ENCODE results near the gene PCBP2. TPM values are rescaled to one million over a fixed set of nuclear protein-coding genes. Genes with fewer than 3 reads are reported as not detected.

The PCBP2 gene
- total RNA-seq, 6 donors from 2014 or later: 346 to 723 (median 513) TPM

DNA sequence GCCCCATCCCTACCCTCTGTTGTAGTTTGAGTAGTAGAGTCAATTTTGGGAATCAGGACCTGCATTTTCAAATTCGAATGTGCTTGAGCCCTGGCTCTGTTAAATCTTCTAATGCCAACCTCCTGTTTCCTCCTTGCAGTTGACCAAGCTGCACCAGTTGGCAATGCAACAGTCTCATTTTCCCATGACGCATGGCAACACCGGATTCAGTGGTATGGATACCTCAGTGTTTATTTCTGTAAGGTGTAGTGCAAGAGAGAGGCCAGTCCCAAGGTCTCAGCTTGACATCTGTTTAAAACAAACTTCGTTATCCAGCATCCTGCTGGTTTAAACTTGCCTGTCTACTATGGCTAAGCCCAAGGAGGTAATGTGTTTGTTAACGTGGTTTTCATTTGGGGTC lies 15.2 kb downstream of the PCBP2 start:
- DNase-seq (no peak), ATAC-seq (ENCODE audit: low FRiP score in 2 of 2) (no peak)
- no peaks in the 10 kb centered on the region for H3K9me3 ChIP-seq
- no peak for TF ChIP-seq POLR2AphosphoS5 (IDR thresholded peaks at IDR 0.05)
- TF ChIP-seq, protein P1, sequence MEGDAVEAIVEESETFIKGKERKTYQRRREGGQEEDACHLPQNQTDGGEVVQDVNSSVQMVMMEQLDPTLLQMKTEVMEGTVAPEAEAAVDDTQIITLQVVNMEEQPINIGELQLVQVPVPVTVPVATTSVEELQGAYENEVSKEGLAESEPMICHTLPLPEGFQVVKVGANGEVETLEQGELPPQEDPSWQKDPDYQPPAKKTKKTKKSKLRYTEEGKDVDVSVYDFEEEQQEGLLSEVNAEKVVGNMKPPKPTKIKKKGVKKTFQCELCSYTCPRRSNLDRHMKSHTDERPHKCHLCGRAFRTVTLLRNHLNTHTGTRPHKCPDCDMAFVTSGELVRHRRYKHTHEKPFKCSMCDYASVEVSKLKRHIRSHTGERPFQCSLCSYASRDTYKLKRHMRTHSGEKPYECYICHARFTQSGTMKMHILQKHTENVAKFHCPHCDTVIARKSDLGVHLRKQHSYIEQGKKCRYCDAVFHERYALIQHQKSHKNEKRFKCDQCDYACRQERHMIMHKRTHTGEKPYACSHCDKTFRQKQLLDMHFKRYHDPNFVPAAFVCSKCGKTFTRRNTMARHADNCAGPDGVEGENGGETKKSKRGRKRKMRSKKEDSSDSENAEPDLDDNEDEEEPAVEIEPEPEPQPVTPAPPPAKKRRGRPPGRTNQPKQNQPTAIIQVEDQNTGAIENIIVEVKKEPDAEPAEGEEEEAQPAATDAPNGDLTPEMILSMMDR (IDR thresholded peaks at IDR 0.05): no peak
- no peak for TF ChIP-seq POLR2A (IDR thresholded peaks at IDR 0.05)
- TF ChIP-seq EP300 (IDR thresholded peaks at IDR 0.05): no peak
- no peak overlapping the region for H3K27ac ChIP-seq
- no peak overlapping the region for H3K4me3 ChIP-seq
- peaks cover 4 to 8% (median 7%) of the 10 kb centered on the region in 4 donors for H3K4me1 ChIP-seq
- WGBS, 2 donors: 79 to 83% methylated on average over 5 of the region's 5 CpGs
- peaks cover 86 to 100% (median 100%) of the 10 kb centered on the region in 4 donors for H3K36me3 ChIP-seq
- H3K27me3 ChIP-seq: no peaks in the 10 kb centered on the region

DNA sequence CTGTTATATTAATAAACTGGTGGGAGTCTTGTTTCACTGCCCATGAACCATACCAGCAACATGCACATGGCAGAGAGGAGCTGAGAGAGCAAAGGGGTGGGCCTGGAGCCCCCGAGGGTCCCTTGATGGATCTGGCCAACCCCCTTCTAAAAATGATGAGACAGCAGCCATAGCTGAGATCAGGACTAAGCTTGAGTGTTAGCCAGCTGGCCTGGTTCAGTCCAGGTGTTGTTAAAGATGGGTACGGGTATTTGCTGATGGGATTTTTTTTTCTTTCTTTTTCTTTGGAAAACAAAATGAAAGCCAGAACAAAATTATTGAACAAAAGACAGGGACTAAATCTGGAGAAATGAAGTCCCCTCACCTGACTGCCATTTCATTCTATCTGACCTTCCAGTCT lies 16.0 kb downstream of the PCBP2 start:
- WGBS, 2 donors: 76 to 77% methylated on average over 2 of the region's 2 CpGs
- peaks cover 10 to 15% (median 13%) of the 10 kb centered on the region in 4 donors for H3K4me1 ChIP-seq
- DNase-seq (no peak), ATAC-seq (ENCODE audit: low FRiP score in 2 of 2) (no peak)
- peaks cover 80 to 100% (median 100%) of the 10 kb centered on the region in 4 donors for H3K36me3 ChIP-seq
- TF ChIP-seq POLR2AphosphoS5 (IDR thresholded peaks at IDR 0.05) (no peak), POLR2A (IDR thresholded peaks at IDR 0.05) (no peak)
- no peak overlapping the region for H3K27ac ChIP-seq
- H3K9me3 ChIP-seq: no peaks in the 10 kb centered on the region
- no peak overlapping the region for H3K4me3 ChIP-seq
- H3K27me3 ChIP-seq: no peaks in the 10 kb centered on the region

DNA sequence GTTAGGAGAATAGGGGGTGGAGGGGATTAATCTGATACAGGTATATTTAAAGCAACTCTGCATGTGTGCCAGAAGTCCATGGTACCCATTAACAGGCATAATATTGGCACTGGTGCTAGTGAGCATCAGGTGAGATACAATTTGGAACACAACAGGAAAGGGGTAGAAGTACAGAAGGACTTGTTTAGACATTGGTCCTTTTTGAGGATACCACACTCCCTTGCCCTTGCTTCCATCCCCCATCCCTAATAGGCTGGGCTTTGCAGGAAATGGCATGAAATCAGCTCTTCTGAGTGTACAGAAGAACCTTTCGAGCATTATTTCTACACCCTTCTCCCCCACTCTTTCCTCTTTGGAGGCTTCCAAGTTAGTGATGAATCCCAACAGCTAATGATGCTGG lies 16.4 kb downstream of the PCBP2 start:
- DNase-seq (no peak), ATAC-seq (ENCODE audit: low FRiP score in 2 of 2) (no peak)
- Histone ChIP-seq H3K27ac (no peak overlapping the region), H3K36me3 (peaks cover 76 to 100% (median 100%) of the 10 kb centered on the region in 4 donors), H3K27me3 (no peaks in the 10 kb centered on the region), H3K4me1 (peaks cover 11 to 19% (median 15%) of the 10 kb centered on the region in 4 donors), H3K9me3 (no peaks in the 10 kb centered on the region), H3K4me3 (no peak overlapping the region)
- no peak for TF ChIP-seq POLR2AphosphoS5 (IDR thresholded peaks at IDR 0.05)
- TF ChIP-seq, protein P1 (IDR thresholded peaks at IDR 0.05): no peak
- TF ChIP-seq EP300 (IDR thresholded peaks at IDR 0.05): no peak
- TF ChIP-seq POLR2A (IDR thresholded peaks at IDR 0.05): no peak
- 77 to 81% methylated on average over 1 of the region's 1 CpG for WGBS, 2 donors

DNA sequence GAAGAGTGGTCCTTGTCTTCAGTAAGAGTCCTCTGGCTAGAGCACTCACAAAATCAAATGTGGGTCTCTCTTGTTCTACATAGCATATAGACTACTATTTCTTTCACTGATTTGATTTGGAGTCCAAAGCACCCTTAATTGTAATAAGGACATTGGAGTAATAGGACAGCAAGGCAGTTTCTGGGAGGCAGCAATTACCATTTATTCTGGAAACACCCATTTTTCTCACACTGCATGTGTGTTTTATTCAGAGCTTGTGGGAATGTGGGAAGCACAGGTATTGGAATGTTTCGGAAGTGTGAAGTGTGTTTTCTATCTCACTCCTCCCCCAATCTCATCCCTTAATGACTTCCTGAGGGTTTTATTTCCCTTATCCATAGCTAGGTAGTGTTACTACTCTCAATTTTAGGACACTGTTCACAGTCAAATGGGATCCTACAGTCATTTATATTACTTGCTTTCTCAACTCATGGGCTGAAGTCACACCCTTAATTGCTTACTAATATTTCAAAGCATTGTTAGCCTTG lies 20.2 kb downstream of the PCBP2 start:
- no peak for DNase-seq
- Histone ChIP-seq H3K4me1 (peaks cover 15 to 33% (median 23%) of the 10 kb centered on the region in 4 donors), H3K36me3 (peaks cover 67 to 100% (median 98%) of the 10 kb centered on the region in 4 donors), H3K27me3 (no peaks in the 10 kb centered on the region), H3K4me3 (no peak overlapping the region), H3K27ac (no peak overlapping the region), H3K9me3 (no peaks in the 10 kb centered on the region)
- TF ChIP-seq POLR2AphosphoS5 (IDR thresholded peaks at IDR 0.05) (no peak), POLR2A (IDR thresholded peaks at IDR 0.05) (no peak), EP300 (IDR thresholded peaks at IDR 0.05) (no peak)
- TF ChIP-seq, protein P1 (IDR thresholded peaks at IDR 0.05): no peak
- WGBS, 2 donors: 72 to 90% methylated on average over 1 of the region's 1 CpG
- no peak for ATAC-seq (ENCODE audit: low FRiP score in 2 of 2)

DNA sequence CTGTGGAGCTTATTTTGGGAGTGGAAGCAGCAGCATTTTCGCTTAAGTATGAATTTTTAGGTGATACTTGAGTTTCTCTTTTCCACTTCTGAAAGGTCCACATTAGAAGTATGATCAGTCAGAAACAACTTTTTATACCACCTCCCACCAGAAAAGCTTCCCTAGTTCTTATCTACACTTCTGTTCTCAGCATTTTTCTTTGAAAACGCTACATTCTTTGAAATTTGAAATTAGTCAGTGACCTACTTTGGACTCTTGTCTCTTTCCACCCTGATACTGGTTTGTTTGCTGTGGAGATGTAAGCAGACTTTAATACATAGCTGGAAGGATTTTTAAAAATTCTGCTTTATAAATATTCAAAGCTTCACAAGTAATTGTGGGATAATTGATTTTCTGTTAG lies 22.2 kb downstream of the PCBP2 start:
- peaks cover 54 to 100% (median 96%) of the 10 kb centered on the region in 4 donors for H3K36me3 ChIP-seq
- H3K4me3 ChIP-seq: no peak overlapping the region
- H3K27ac ChIP-seq: peak overlapping the region in 1 of 4 donors; percentile 32
- DNase-seq (no peak), ATAC-seq (ENCODE audit: low FRiP score in 2 of 2) (no peak)
- no peaks in the 10 kb centered on the region for H3K9me3 ChIP-seq
- H3K4me1 ChIP-seq: peaks cover 15 to 41% (median 23%) of the 10 kb centered on the region in 4 donors
- TF ChIP-seq EP300 (IDR thresholded peaks at IDR 0.05) (no peak), POLR2AphosphoS5 (IDR thresholded peaks at IDR 0.05) (no peak), POLR2A (IDR thresholded peaks at IDR 0.05) (no peak)
- TF ChIP-seq, protein P1 (IDR thresholded peaks at IDR 0.05): no peak
- no peaks in the 10 kb centered on the region for H3K27me3 ChIP-seq
- 65 to 77% methylated on average over 2 of the region's 2 CpGs for WGBS, 2 donors
